ENCODE data around the gene ARHGAP28. TPM values are rescaled to one million over a fixed set of nuclear protein-coding genes. Genes with fewer than 3 reads are reported as not detected.

The ARHGAP28 gene
- total RNA-seq, 1 donor from 2014 or later = 1.5 TPM

DNA sequence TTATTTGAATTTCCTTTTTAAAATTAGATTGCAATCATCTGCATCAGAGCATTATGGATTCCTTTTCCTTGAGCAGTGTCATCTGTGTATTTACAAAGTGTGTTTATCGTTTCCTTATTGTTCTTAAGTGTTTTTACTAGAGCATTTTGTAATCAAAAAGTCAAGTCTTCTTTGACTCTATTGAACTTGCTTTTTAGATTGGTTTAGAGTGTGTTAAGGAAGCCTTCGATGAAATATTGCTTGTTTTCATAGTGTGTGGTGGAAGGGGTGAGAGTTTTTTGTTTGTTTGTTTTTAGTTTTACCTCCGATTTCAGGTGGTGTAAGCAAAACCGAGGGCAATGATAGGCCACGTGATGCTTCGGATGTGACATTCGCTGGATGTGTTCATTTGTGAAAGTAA is 45.7 kb downstream of the ARHGAP28 start:
- no peaks in the 10 kb centered on the region for H3K4me1 ChIP-seq
- TF ChIP-seq, protein P1, sequence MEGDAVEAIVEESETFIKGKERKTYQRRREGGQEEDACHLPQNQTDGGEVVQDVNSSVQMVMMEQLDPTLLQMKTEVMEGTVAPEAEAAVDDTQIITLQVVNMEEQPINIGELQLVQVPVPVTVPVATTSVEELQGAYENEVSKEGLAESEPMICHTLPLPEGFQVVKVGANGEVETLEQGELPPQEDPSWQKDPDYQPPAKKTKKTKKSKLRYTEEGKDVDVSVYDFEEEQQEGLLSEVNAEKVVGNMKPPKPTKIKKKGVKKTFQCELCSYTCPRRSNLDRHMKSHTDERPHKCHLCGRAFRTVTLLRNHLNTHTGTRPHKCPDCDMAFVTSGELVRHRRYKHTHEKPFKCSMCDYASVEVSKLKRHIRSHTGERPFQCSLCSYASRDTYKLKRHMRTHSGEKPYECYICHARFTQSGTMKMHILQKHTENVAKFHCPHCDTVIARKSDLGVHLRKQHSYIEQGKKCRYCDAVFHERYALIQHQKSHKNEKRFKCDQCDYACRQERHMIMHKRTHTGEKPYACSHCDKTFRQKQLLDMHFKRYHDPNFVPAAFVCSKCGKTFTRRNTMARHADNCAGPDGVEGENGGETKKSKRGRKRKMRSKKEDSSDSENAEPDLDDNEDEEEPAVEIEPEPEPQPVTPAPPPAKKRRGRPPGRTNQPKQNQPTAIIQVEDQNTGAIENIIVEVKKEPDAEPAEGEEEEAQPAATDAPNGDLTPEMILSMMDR (IDR thresholded peaks at IDR 0.05; ENCODE audit: borderline replicate concordance) = no peak
- H3K27ac ChIP-seq (replicated peaks) = no peak overlapping the region
- no peaks in the 10 kb centered on the region for H3K27me3 ChIP-seq (ENCODE audit: low read depth)
- no peak for DNase-seq
- H3K4me3 ChIP-seq = peak overlapping the region; percentile 21
- H3K36me3 ChIP-seq = no peaks in the 10 kb centered on the region
- no peaks in the 10 kb centered on the region for H3K9me3 ChIP-seq (replicated peaks)
- intact Hi-C loops (cut with micrococcal nuclease) = no loop called here

GRCh38 chr18:6775702-6776101 is 46.2 kb downstream of the ARHGAP28 start:
- intact Hi-C loops (cut with micrococcal nuclease) = no loop called here
- Histone ChIP-seq H3K27ac (replicated peaks) (no peak overlapping the region), H3K27me3 (ENCODE audit: low read depth) (no peaks in the 10 kb centered on the region), H3K4me1 (no peaks in the 10 kb centered on the region), H3K9me3 (replicated peaks) (no peaks in the 10 kb centered on the region), H3K36me3 (no peaks in the 10 kb centered on the region), H3K4me3 (peak overlapping the region; percentile 21)
- no peak for DNase-seq
- TF ChIP-seq, protein P1 (IDR thresholded peaks at IDR 0.05; ENCODE audit: borderline replicate concordance) = no peak

GRCh38 chr18:6776188-6776587 is 46.7 kb downstream of the ARHGAP28 start:
- intact Hi-C loops (cut with micrococcal nuclease) = no loop called here
- H3K4me1 ChIP-seq = peaks cover 4% of the 10 kb centered on the region
- H3K27ac ChIP-seq (replicated peaks) = no peak overlapping the region
- TF ChIP-seq, protein P1 (IDR thresholded peaks at IDR 0.05; ENCODE audit: borderline replicate concordance) = no peak
- no peak for DNase-seq
- H3K9me3 ChIP-seq (replicated peaks) = no peaks in the 10 kb centered on the region
- H3K27me3 ChIP-seq (ENCODE audit: low read depth) = no peaks in the 10 kb centered on the region
- H3K4me3 ChIP-seq = no peak overlapping the region
- no peaks in the 10 kb centered on the region for H3K36me3 ChIP-seq

DNA sequence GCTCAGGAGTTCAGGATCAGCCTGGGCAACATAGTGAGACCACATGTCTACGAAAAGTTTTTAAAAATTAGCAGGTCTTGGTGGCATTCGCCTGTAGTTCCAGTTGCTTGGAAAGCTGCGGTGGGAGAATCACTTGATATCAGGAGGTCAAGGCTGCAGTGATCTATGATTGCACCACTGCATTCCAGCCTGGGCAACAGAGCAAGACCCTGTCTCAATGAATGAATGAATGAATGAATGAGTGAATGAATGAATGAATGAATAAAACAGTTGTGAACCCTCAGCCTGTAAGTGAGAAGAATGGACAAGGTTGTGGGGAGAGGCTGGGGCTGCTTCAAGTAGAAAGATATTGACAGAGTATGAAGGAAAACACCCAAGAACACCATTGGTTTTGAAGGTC is 48.0 kb downstream of the ARHGAP28 start:
- intact Hi-C loops (cut with micrococcal nuclease) = no loop called here
- TF ChIP-seq, protein P1 (IDR thresholded peaks at IDR 0.05; ENCODE audit: borderline replicate concordance) = no peak
- H3K9me3 ChIP-seq (replicated peaks) = no peaks in the 10 kb centered on the region
- no peak overlapping the region for H3K4me3 ChIP-seq
- no peaks in the 10 kb centered on the region for H3K36me3 ChIP-seq
- no peak overlapping the region for H3K27ac ChIP-seq (replicated peaks)
- H3K4me1 ChIP-seq = peaks cover 15% of the 10 kb centered on the region
- DNase-seq = no peak
- H3K27me3 ChIP-seq (ENCODE audit: low read depth) = no peaks in the 10 kb centered on the region

- Histone ChIP-seq H3K4me1 (peaks cover 15% of the 10 kb centered on the region), H3K9me3 (replicated peaks) (no peaks in the 10 kb centered on the region), H3K4me3 (no peak overlapping the region), H3K27me3 (ENCODE audit: low read depth) (no peaks in the 10 kb centered on the region), H3K27ac (replicated peaks) (no peak overlapping the region), H3K36me3 (no peaks in the 10 kb centered on the region)
- intact Hi-C loops (cut with micrococcal nuclease) = no loop called here
- no peak for DNase-seq
- TF ChIP-seq, protein P1 (IDR thresholded peaks at IDR 0.05; ENCODE audit: borderline replicate concordance) = no peak
These were observed 49.1 kb downstream of the ARHGAP28 start for GRCh38 chr18:6778459-6779247.
